Neural cell (in vitro differentiated cells): ENCODE data around the gene RNU6-1. TPM values are rescaled to one million over a fixed set of nuclear protein-coding genes. Genes with fewer than 3 reads are reported as not detected.

Experiments
- H2AFZ ChIP-seq: fragments of 200-600, 300-800 bp; sonication (generic), shearing (Covaris generic); 2 replicates; pipeline ENCODE4 v1.6.0; 2014; ENCODE audit warnings: low read depth, mild to moderate bottlenecking, antibody characterized with exemption, low read length, moderate library complexity
- H3F3A ChIP-seq: fragments of 200-600 bp; shearing (Covaris generic); 2 replicates; pipeline ENCODE4 v1.6.1; 2016; ENCODE audit warnings: mild to moderate bottlenecking, moderate library complexity, mixed read lengths, antibody characterized with exemption, low read length; ENCODE audit not compliant: insufficient read depth, poor library complexity, severe bottlenecking
- H3K27ac ChIP-seq: fragments of 200-600, 300-800 bp; sonication (generic), shearing (Covaris generic); 2 replicates; pipeline ENCODE4 v1.5.1; 2014; ENCODE audit warnings: mild to moderate bottlenecking, low read length, moderate library complexity
- H3K27me3 ChIP-seq: fragments of 300-800, 200-600 bp; sonication (generic), shearing (Covaris generic); 2 replicates; pipeline ENCODE4 v1.6.0; 2014; ENCODE audit warnings: mild to moderate bottlenecking, low read depth, low read length, moderate library complexity; ENCODE audit not compliant: insufficient read depth
- H3K36me3 ChIP-seq: fragments of 300-800, 200-600 bp; sonication (generic), shearing (Covaris generic); 2 replicates; pipeline ENCODE4 v1.5.1; 2014; ENCODE audit warnings: mild to moderate bottlenecking, antibody characterized with exemption, low read length, moderate library complexity; ENCODE audit not compliant: insufficient read depth
- H3K4me2 ChIP-seq: fragments of 300-800, 200-600 bp; sonication (generic), shearing (Covaris generic); 2 replicates; pipeline ENCODE4 v1.6.0; 2014; ENCODE audit warnings: mild to moderate bottlenecking, low read length
- H3K4me3 ChIP-seq: fragments of 300-800, 200-600 bp; sonication (generic), shearing (Covaris generic); 2 replicates; pipeline ENCODE4 v1.5.1; 2014; ENCODE audit warnings: mild to moderate bottlenecking, low read length, moderate library complexity
- H3K79me2 ChIP-seq: fragments of 200-600 bp; shearing (Covaris generic); replicated peaks from 2 replicates; pipeline ENCODE4 v1.6.0; 2014; ENCODE audit warnings: mild to moderate bottlenecking, low read length, moderate library complexity; ENCODE audit not compliant: insufficient read depth
- H3K9ac ChIP-seq: fragments of 300-800, 200-600 bp; sonication (generic), shearing (Covaris generic); 2 replicates; pipeline ENCODE4 v1.6.1; 2016; ENCODE audit warnings: mild to moderate bottlenecking, low read length, mixed read lengths
- H3K9me2 ChIP-seq: fragments of 200-600 bp; shearing (Covaris generic); 2 replicates; pipeline ENCODE4 v1.6.1; 2016; ENCODE audit warnings: mild to moderate bottlenecking, low read length, mixed read lengths; ENCODE audit not compliant: insufficient read depth
- H3K9me3 ChIP-seq: fragments of 200-600, 300-800 bp; sonication (generic), shearing (Covaris generic); 2 replicates; pipeline ENCODE4 v1.6.1; 2016; ENCODE audit warnings: mild to moderate bottlenecking, mixed run types, low read length, moderate library complexity, mixed read lengths
- H4K20me1 ChIP-seq: fragments of 200-600 bp; shearing (Covaris generic); 2 replicates; pipeline ENCODE4 v1.6.1; 2016; ENCODE audit warnings: mild to moderate bottlenecking, mixed run types; ENCODE audit not compliant: insufficient read depth
- CTCF ChIP-seq: fragments of 450-650 bp; IDR thresholded peaks from 2 replicates; pipeline ENCODE4 v1.5.1; 2014; ENCODE audit warnings: antibody characterized with exemption, mild to moderate bottlenecking, moderate library complexity; ENCODE audit not compliant: poor library complexity, severe bottlenecking
- EP300 ChIP-seq: fragments of 450-650 bp; conservative IDR thresholded peaks from 2 replicates; pipeline ENCODE4 v1.6.1; 2014; ENCODE audit warnings: antibody characterized with exemption, mild to moderate bottlenecking, moderate library complexity; ENCODE audit not compliant: poor library complexity, severe bottlenecking
- EZH2 ChIP-seq: fragments of 200-600, 300-800 bp; shearing (Covaris generic), sonication (generic); IDR thresholded peaks from 2 replicates; pipeline ENCODE4 v1.6.1; 2014; ENCODE audit warnings: antibody characterized with exemption, low read length, borderline replicate concordance, mild to moderate bottlenecking; ENCODE audit not compliant: insufficient read depth, poor library complexity, severe bottlenecking
- MXI1 ChIP-seq: fragments of 450-650 bp; conservative IDR thresholded peaks from 2 replicates; pipeline ENCODE4 v1.6.1; 2014; ENCODE audit warnings: antibody characterized with exemption, mild to moderate bottlenecking; ENCODE audit not compliant: poor library complexity, severe bottlenecking
- POLR2AphosphoS5 ChIP-seq: IDR thresholded peaks from 2 replicates; pipeline ENCODE4 v1.6.1; 2012
- RAD21 ChIP-seq: fragments of 450-650 bp; conservative IDR thresholded peaks from 2 replicates; pipeline ENCODE4 v1.6.1; 2014; ENCODE audit warnings: antibody characterized with exemption, mild to moderate bottlenecking, moderate library complexity
- SMC3 ChIP-seq: fragments of 450-650 bp; conservative IDR thresholded peaks from 2 replicates; pipeline ENCODE4 v1.6.1; 2014; ENCODE audit warnings: antibody characterized with exemption, mild to moderate bottlenecking, moderate library complexity; ENCODE audit not compliant: poor library complexity
- TAF1 ChIP-seq: IDR thresholded peaks from 2 replicates; pipeline ENCODE4 v1.6.1; 2012; ENCODE audit warnings: low read depth
- polyA plus RNA-seq: library from polyadenylated mRNA; depleted of rRNA; stranded (reverse); fragments of >200 nt; gene quantifications from 2 replicates; pipeline ENCODE4 v1.2.3, GENCODE V29; 2014
- TF ChIP-seq, protein P1 (sequence below): IDR thresholded peaks from 2 replicates; pipeline ENCODE4 v1.6.1; 2012; ENCODE audit warnings: borderline replicate concordance

RNU6-1 gene
- polyA plus RNA-seq, 1 donor from 2014 or later: not detected

GRCh38 chr15:67845974-67846373 lies 6.1 kb upstream of the RNU6-1 start:
- no peak overlapping the region for H3K4me3 ChIP-seq
- no peak overlapping the region for H3K27ac ChIP-seq
- no peaks in the 10 kb centered on the region for H3K79me2 ChIP-seq
- H4K20me1 ChIP-seq: no peaks in the 10 kb centered on the region
- no peaks in the 10 kb centered on the region for H3K36me3 ChIP-seq
- no peaks in the 10 kb centered on the region for H3K9me3 ChIP-seq
- H3K9ac ChIP-seq: no peak overlapping the region
- TF ChIP-seq CTCF (no peak), SMC3 (no peak), RAD21 (no peak), TAF1 (no peak), EZH2 (no peak), MXI1 (no peak), POLR2AphosphoS5 (no peak), EP300 (no peak)
- TF ChIP-seq, protein P1, sequence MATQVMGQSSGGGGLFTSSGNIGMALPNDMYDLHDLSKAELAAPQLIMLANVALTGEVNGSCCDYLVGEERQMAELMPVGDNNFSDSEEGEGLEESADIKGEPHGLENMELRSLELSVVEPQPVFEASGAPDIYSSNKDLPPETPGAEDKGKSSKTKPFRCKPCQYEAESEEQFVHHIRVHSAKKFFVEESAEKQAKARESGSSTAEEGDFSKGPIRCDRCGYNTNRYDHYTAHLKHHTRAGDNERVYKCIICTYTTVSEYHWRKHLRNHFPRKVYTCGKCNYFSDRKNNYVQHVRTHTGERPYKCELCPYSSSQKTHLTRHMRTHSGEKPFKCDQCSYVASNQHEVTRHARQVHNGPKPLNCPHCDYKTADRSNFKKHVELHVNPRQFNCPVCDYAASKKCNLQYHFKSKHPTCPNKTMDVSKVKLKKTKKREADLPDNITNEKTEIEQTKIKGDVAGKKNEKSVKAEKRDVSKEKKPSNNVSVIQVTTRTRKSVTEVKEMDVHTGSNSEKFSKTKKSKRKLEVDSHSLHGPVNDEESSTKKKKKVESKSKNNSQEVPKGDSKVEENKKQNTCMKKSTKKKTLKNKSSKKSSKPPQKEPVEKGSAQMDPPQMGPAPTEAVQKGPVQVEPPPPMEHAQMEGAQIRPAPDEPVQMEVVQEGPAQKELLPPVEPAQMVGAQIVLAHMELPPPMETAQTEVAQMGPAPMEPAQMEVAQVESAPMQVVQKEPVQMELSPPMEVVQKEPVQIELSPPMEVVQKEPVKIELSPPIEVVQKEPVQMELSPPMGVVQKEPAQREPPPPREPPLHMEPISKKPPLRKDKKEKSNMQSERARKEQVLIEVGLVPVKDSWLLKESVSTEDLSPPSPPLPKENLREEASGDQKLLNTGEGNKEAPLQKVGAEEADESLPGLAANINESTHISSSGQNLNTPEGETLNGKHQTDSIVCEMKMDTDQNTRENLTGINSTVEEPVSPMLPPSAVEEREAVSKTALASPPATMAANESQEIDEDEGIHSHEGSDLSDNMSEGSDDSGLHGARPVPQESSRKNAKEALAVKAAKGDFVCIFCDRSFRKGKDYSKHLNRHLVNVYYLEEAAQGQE: no peak
- no peaks in the 10 kb centered on the region for H3K9me2 ChIP-seq
- no peaks in the 10 kb centered on the region for H3K27me3 ChIP-seq
- no peak overlapping the region for H3K4me2 ChIP-seq
- H2AFZ ChIP-seq: no peak overlapping the region
- H3F3A ChIP-seq: no peaks in the 10 kb centered on the region

GRCh38 chr15:67843571-67844387 lies 3.9 kb upstream of the RNU6-1 start:
- no peaks in the 10 kb centered on the region for H3K79me2 ChIP-seq
- peaks cover 1% of the 10 kb centered on the region for H3K27me3 ChIP-seq
- H3K27ac ChIP-seq: no peak overlapping the region
- no peak overlapping the region for H3K4me3 ChIP-seq
- TF ChIP-seq RAD21: no peak
- no peak for TF ChIP-seq EZH2
- no peak for TF ChIP-seq MXI1
- TF ChIP-seq EP300: no peak
- TF ChIP-seq, protein P1: no peak
- TF ChIP-seq POLR2AphosphoS5: no peak
- TF ChIP-seq TAF1: no peak
- no peak for TF ChIP-seq CTCF
- no peak for TF ChIP-seq SMC3
- no peaks in the 10 kb centered on the region for H3K9me3 ChIP-seq
- no peak overlapping the region for H2AFZ ChIP-seq
- no peaks in the 10 kb centered on the region for H3K9me2 ChIP-seq
- no peaks in the 10 kb centered on the region for H3F3A ChIP-seq
- no peak overlapping the region for H3K9ac ChIP-seq
- no peak overlapping the region for H3K4me2 ChIP-seq
- no peaks in the 10 kb centered on the region for H3K36me3 ChIP-seq
- no peaks in the 10 kb centered on the region for H4K20me1 ChIP-seq
